ENCODE data around the gene ZDHHC17.

Gene ZDHHC17

GRCh38 chr12:76785407-76785806 is 21.5 kb downstream of the ZDHHC17 start:
- Histone ChIP-seq H3K9ac (ENCODE audit: low read length) (no peak overlapping the region), H3K9me3 (ENCODE audit: low read length) (peaks cover 15% of the 10 kb centered on the region), H3K9me2 (ENCODE audit: low read depth, low read length) (no peaks in the 10 kb centered on the region), H3K4me2 (ENCODE audit: low read length) (no peak overlapping the region), H3K36me3 (ENCODE audit: insufficient read depth, low read length) (peaks cover 18% of the 10 kb centered on the region; the same call in 1 of the 2 replicates), H3F3A (ENCODE audit: insufficient read depth, low read length) (no peaks in the 10 kb centered on the region), H3K4me3 (ENCODE audit: low read depth, low read length, poor library complexity, severe bottlenecking) (no peak overlapping the region), H3K4me1 (ENCODE audit: insufficient read depth, low read length, severe bottlenecking) (no peaks in the 10 kb centered on the region), H3K79me2 (ENCODE audit: insufficient read depth, low read length) (peaks cover 22% of the 10 kb centered on the region), H3K27me3 (ENCODE audit: insufficient read depth, low read length) (no peaks in the 10 kb centered on the region), H2AFZ (ENCODE audit: low read length) (no peak overlapping the region), H4K20me1 (ENCODE audit: insufficient read depth, low read length) (no peaks in the 10 kb centered on the region), H3K27ac (ENCODE audit: low read depth, low read length, poor library complexity, severe bottlenecking) (no peak overlapping the region)
- TF ChIP-seq EZH2 (IDR thresholded peaks at IDR 0.05; ENCODE audit: borderline replicate concordance, low read length) (no peak), CTCF (IDR thresholded peaks at IDR 0.05; ENCODE audit: low read length) (no peak)

GRCh38 chr12:76786986-76787385 is 23.1 kb downstream of the ZDHHC17 start:
- Histone ChIP-seq H3K4me3 (ENCODE audit: low read depth, low read length, poor library complexity, severe bottlenecking) (no peak overlapping the region), H3K9me3 (ENCODE audit: low read length) (peaks cover 13% of the 10 kb centered on the region; the same call in 1 of the 2 replicates), H3K9me2 (ENCODE audit: low read depth, low read length) (no peaks in the 10 kb centered on the region), H3K27me3 (ENCODE audit: insufficient read depth, low read length) (no peaks in the 10 kb centered on the region), H2AFZ (ENCODE audit: low read length) (no peak overlapping the region), H4K20me1 (ENCODE audit: insufficient read depth, low read length) (0 out of 2 replicates have a peak, but pooled peaks cover 2% of the 10 kb centered on the region), H3F3A (ENCODE audit: insufficient read depth, low read length) (no peaks in the 10 kb centered on the region), H3K79me2 (ENCODE audit: insufficient read depth, low read length) (peaks cover 14% of the 10 kb centered on the region; the same call in 1 of the 2 replicates), H3K4me2 (ENCODE audit: low read length) (no peak overlapping the region), H3K9ac (ENCODE audit: low read length) (no peak overlapping the region), H3K27ac (ENCODE audit: low read depth, low read length, poor library complexity, severe bottlenecking) (no peak overlapping the region), H3K36me3 (ENCODE audit: insufficient read depth, low read length) (peaks cover 14% of the 10 kb centered on the region; the same call in 1 of the 2 replicates), H3K4me1 (ENCODE audit: insufficient read depth, low read length, severe bottlenecking) (no peaks in the 10 kb centered on the region)
- TF ChIP-seq EZH2 (IDR thresholded peaks at IDR 0.05; ENCODE audit: borderline replicate concordance, low read length) (no peak), CTCF (IDR thresholded peaks at IDR 0.05; ENCODE audit: low read length) (no peak)

DNA sequence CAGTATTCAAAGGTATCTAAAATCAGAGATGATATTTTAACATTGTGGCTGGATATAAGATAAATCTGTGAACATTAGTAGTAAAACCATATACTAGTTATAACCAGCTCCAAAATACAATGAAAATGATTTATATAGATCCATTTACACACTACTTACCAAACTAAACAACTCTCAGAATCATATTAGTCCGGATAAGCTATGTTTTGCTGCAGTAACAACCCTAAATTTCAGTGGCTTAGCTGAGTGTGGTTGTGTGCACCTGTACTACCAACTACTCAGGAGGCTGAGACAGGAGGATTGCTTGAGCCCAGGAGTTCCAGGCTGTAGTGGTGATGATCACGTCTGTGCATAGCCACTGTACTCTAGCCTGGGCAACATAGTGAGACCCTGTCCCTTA is 23.8 kb downstream of the ZDHHC17 start:
- H3K9ac ChIP-seq (ENCODE audit: low read length): no peak overlapping the region
- peaks cover 7% of the 10 kb centered on the region; the same call in 1 of the 2 replicates for H3K36me3 ChIP-seq (ENCODE audit: insufficient read depth, low read length)
- H3K27ac ChIP-seq (ENCODE audit: low read depth, low read length, poor library complexity, severe bottlenecking): no peak overlapping the region
- H3K9me2 ChIP-seq (ENCODE audit: low read depth, low read length): no peaks in the 10 kb centered on the region
- no peak overlapping the region for H3K4me2 ChIP-seq (ENCODE audit: low read length)
- H3K79me2 ChIP-seq (ENCODE audit: insufficient read depth, low read length): peaks cover 10% of the 10 kb centered on the region; the same call in 1 of the 2 replicates
- H3F3A ChIP-seq (ENCODE audit: insufficient read depth, low read length): no peaks in the 10 kb centered on the region
- no peaks in the 10 kb centered on the region for H3K27me3 ChIP-seq (ENCODE audit: insufficient read depth, low read length)
- H4K20me1 ChIP-seq (ENCODE audit: insufficient read depth, low read length): 0 out of 2 replicates have a peak, but pooled peaks cover 2% of the 10 kb centered on the region
- TF ChIP-seq EZH2 (IDR thresholded peaks at IDR 0.05; ENCODE audit: borderline replicate concordance, low read length) (no peak), CTCF (IDR thresholded peaks at IDR 0.05; ENCODE audit: low read length) (no peak)
- H3K4me1 ChIP-seq (ENCODE audit: insufficient read depth, low read length, severe bottlenecking): no peaks in the 10 kb centered on the region
- no peak overlapping the region for H2AFZ ChIP-seq (ENCODE audit: low read length)
- H3K4me3 ChIP-seq (ENCODE audit: low read depth, low read length, poor library complexity, severe bottlenecking): no peak overlapping the region
- H3K9me3 ChIP-seq (ENCODE audit: low read length): peaks cover 6% of the 10 kb centered on the region; the same call in 1 of the 2 replicates
